Urinary bladder (tissue), 4 donors: ENCODE data around the gene DNAJC19. TPM values are rescaled to one million over a fixed set of nuclear protein-coding genes. Genes with fewer than 3 reads are reported as not detected.
"Not testable (repeated sequence)": the region's sequence is repeated elsewhere in the genome, so short reads cannot be mapped to it uniquely, and the experiment has no call there.

Experiments
- DNase-seq: peaks from one replicate; pipeline ENCODE4 v3.0.0-alpha.2; 2015; ENCODE audit errors: extremely low spot score
- H3K27ac ChIP-seq: one replicate; pipeline ENCODE4 v1.5.1; 2013; ENCODE audit warnings: low read depth, mild to moderate bottlenecking, moderate library complexity
- H3K36me3 ChIP-seq: one replicate; pipeline ENCODE4 v1.6.1; 2013; ENCODE audit warnings: mild to moderate bottlenecking, moderate library complexity; ENCODE audit not compliant: insufficient read depth
- H3K4me1 ChIP-seq: one replicate; pipeline ENCODE4 v1.6.1; 2013; ENCODE audit warnings: mild to moderate bottlenecking, moderate library complexity; ENCODE audit not compliant: insufficient read depth
- H3K4me3 ChIP-seq: one replicate; pipeline ENCODE4 v1.5.1; 2013; ENCODE audit warnings: low read depth, low read length
- WGBS: extraction: QIAGEN DNeasy Blood & Tissue Kit; methylation state at CpG from one replicate; pipeline ENCODE4 v1.1.7; 2013; 5-methylcytosine and 5-hydroxymethylcytosine counted together
- polyA plus RNA-seq: library from polyadenylated mRNA; stranded (reverse); fragments of 200-250 nt; gene quantifications from one replicate; pipeline ENCODE4 v1.2.3, GENCODE V29; 2013
- total RNA-seq: library from RNA; depleted of rRNA; stranded (reverse); fragments of >200 nt; gene quantifications from one replicate; pipeline ENCODE4 v1.2.3, GENCODE V29; 2014
- donor health status: healthy with polysubstance abuse.
- donor health status: healthy.

DNAJC19 gene
- 51.8 TPM for total RNA-seq
- 47.2 TPM for polyA plus RNA-seq

GRCh38 chr3:180989291-180990163 is at the start of gene DNAJC19:
Gene DNAJC19, minus strand, starts transcription at chr3:180989736. Its CDS starts 134 bp downstream, at chr3:180989602.
- no peaks in the 10 kb centered on the region for H3K4me1 ChIP-seq
- peak within 1 kb of the TSS; percentile 58 for H3K4me3 ChIP-seq
- peak within 1 kb of the TSS; percentile 87 for H3K27ac ChIP-seq
- DNase-seq, result peak; percentile 94
- H3K36me3 ChIP-seq, result peaks cover 2% of the 10 kb centered on the region
- under 1% methylated on average over 43 of the region's 43 CpGs for WGBS

DNA sequence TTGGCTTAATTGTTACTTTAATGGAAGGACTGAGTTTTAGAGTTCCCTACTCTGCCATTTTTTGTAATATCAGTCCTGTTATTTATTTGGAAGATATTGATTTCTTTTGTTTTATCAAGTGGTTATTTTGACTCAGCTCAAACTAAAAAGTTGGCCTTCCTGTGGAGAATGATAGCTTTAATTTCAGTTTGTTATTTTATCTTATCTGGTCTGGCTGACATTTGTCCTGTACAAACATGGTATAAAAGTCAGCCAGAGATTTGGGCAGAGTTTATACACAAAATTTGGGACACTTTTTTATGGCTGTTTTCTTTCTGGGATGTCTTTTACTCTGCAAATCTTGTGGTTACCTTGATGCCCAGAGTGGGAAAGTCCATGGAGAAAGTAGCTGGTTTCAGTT is 41.4 kb upstream of the DNAJC19 start:
- Histone ChIP-seq H3K36me3 (no peaks in the 10 kb centered on the region), H3K27ac (no peak overlapping the region), H3K4me1 (no peaks in the 10 kb centered on the region), H3K4me3 (no peak overlapping the region)
- DNase-seq, result no peak

GRCh38 chr3:181025204-181025603 is 35.7 kb upstream of the DNAJC19 start:
- no peak overlapping the region for H3K4me3 ChIP-seq

DNA sequence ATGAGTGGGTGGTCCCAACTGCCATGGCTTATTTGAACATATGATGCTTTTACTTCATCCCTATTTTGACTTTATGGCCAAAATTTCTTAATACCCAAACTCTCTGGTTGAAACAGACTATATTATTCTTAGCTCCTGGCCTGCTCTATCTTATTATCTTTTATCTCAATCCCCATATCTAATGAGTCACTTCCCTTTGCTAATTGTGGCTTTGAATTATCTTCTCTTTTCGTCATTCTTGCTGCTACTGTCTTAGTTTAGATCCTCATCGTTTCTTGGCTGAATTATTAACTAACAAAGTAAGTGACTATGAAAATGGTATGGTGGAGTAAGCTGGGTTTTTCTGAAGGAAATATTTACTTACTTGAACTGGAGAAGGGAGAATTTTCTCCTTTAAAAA is 28.2 kb upstream of the DNAJC19 start:
- Histone ChIP-seq H3K36me3 (no peaks in the 10 kb centered on the region), H3K4me1 (no peaks in the 10 kb centered on the region), H3K4me3 (no peak overlapping the region), H3K27ac (no peak overlapping the region)
- 47% methylated on average over 2 of the region's 2 CpGs for WGBS
- DNase-seq, result no peak

More at GRCh38 chr3:181025204-181025603, 35.7 kb upstream of the DNAJC19 start:
- Histone ChIP-seq H3K36me3 (no peaks in the 10 kb centered on the region), H3K27ac (no peak overlapping the region), H3K4me1 (no peaks in the 10 kb centered on the region)
- DNase-seq, result no peak

- H3K36me3 ChIP-seq, result no peaks in the 10 kb centered on the region
- H3K4me3 ChIP-seq, result no peak overlapping the region
- no peak for DNase-seq
- 74% methylated on average over 5 of the region's 5 CpGs for WGBS
- H3K4me1 ChIP-seq, result no peaks in the 10 kb centered on the region
- H3K27ac ChIP-seq, result no peak overlapping the region
These were observed 19.7 kb upstream of the DNAJC19 start for GRCh38 chr3:181009225-181009624.

- no peak for DNase-seq
- no peaks in the 10 kb centered on the region for H3K4me1 ChIP-seq
- 66% methylated on average over 1 of the region's 1 CpG for WGBS
- no peak overlapping the region for H3K27ac ChIP-seq
- H3K36me3 ChIP-seq, result no peaks in the 10 kb centered on the region
- no peak overlapping the region for H3K4me3 ChIP-seq
These were observed 19.3 kb upstream of the DNAJC19 start for GRCh38 chr3:181008796-181009195.

DNA sequence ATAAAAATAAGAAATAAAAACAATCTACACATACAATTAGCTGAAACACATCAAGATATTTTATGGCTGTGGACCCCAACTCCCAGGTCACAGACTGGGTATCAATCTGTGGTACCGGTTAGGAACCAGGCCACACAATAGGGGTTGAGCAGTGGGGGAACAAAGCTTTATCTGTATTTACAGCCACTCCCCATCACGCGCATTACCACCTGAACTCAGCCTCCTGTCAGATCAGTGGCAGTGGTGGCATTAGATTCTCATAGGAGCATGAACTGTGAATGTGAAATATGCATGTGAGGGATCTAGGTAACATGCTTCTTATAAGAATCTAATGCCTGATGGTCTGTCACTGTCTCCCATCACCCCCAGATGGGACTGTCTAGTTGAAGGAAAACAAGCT is 17.7 kb upstream of the DNAJC19 start:
- Histone ChIP-seq H3K4me3 (no peak overlapping the region), H3K27ac (no peak overlapping the region), H3K36me3 (no peaks in the 10 kb centered on the region), H3K4me1 (no peaks in the 10 kb centered on the region)
- no peak for DNase-seq
- WGBS, result 94% methylated on average over 3 of the region's 3 CpGs

DNA sequence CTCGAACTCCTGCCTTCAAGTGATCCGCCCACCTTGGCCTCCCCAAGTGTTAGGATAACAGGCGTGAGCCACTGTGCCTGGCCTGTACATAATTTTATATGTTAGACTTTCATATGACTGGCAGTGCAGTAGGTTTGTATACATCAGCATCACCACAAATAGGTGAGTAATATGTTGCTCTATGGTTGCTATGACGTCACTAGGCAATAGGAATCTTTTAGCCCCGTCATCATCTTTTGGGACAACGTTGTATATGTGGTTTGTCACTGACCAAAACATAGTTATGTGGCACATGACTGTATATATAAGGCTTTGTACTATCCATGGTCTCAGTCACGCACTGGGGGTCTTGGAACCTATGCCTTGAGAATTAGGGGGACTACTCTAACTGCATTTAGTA is 17.0 kb upstream of the DNAJC19 start:
- H3K36me3 ChIP-seq, result no peaks in the 10 kb centered on the region
- H3K4me1 ChIP-seq, result no peaks in the 10 kb centered on the region
- H3K4me3 ChIP-seq, result no peak overlapping the region
- DNase-seq, result no peak
- no peak overlapping the region for H3K27ac ChIP-seq
- 82% methylated on average over 7 of the region's 7 CpGs for WGBS

GRCh38 chr3:181003469-181003868 is 13.9 kb upstream of the DNAJC19 start:
- not testable (repeated sequence) for H3K27ac ChIP-seq, DNase-seq, H3K4me1 ChIP-seq, H3K36me3 ChIP-seq, H3K4me3 ChIP-seq
- WGBS, result 57% methylated on average over 2 of the region's 2 CpGs

GRCh38 chr3:181002331-181002730 is 12.8 kb upstream of the DNAJC19 start:
- not testable (repeated sequence) for H3K27ac ChIP-seq, H3K4me3 ChIP-seq, H3K36me3 ChIP-seq, H3K4me1 ChIP-seq, DNase-seq
- 77% methylated on average over 4 of the region's 4 CpGs for WGBS

- H3K4me1 ChIP-seq, result no peaks in the 10 kb centered on the region
- WGBS, result 85% methylated on average over 2 of the region's 2 CpGs
- no peaks in the 10 kb centered on the region for H3K36me3 ChIP-seq
- no peak overlapping the region for H3K27ac ChIP-seq
- no peak for DNase-seq
- no peak overlapping the region for H3K4me3 ChIP-seq
These were observed 6.9 kb upstream of the DNAJC19 start for GRCh38 chr3:180996415-180996932.

- no peak for DNase-seq
- H3K4me3 ChIP-seq, result peak overlapping the region; percentile 58
- H3K36me3 ChIP-seq, result no peaks in the 10 kb centered on the region
- WGBS, result 19% methylated on average over 2 of the region's 2 CpGs
- no peak overlapping the region for H3K27ac ChIP-seq
- no peaks in the 10 kb centered on the region for H3K4me1 ChIP-seq
These were observed 969 bp upstream of the DNAJC19 start for GRCh38 chr3:180990505-180990904.

GRCh38 chr3:180987344-180987743 is 2.2 kb downstream of the DNAJC19 start:
- Histone ChIP-seq H3K4me1 (no peaks in the 10 kb centered on the region), H3K4me3 (no peak overlapping the region), H3K27ac (no peak overlapping the region), H3K36me3 (peaks cover 2% of the 10 kb centered on the region)
- DNase-seq, result no peak
- 96% methylated on average over 2 of the region's 2 CpGs for WGBS

DNA sequence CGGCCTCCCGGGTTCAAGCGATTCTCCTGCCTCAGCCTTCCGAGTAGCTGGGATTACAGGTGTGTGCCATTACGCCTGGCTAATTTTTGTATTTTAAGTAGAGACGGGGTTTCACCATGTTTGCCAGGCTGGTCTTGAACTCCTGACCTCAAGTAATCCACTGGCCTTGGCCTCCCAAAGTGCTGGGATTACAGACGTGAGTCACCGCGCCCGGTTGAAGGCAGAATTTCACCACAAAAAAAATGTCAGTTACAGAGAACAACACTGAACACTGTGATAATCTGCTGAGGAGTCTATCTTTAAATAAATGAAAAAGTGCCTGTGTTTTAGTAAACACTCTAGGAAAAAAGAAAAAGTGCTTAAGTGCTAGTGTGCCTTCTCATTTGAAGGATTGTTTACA is 3.2 kb downstream of the DNAJC19 start:
- H3K27ac ChIP-seq, H3K4me3 ChIP-seq, H3K4me1 ChIP-seq, DNase-seq, H3K36me3 ChIP-seq: not testable (repeated sequence)
- 90% methylated on average over 10 of the region's 10 CpGs for WGBS
